K562 (cell line): ENCODE measurements around the gene PRKRIP1. TPM values are rescaled to one million over a fixed set of nuclear protein-coding genes. Genes with fewer than 3 reads are reported as not detected.
"Not testable (repeated sequence)": the region's sequence is repeated elsewhere in the genome, so short reads cannot be mapped to it uniquely, and the experiment has no call there.

Experiments
- CBX3 ChIP-seq, 2 experiments: IDR thresholded peaks; 1 replicate in 1 of 2; 2 replicates in 1 of 2; pipeline ENCODE4 v1.6.1; 2012; ENCODE audit warnings: inconsistent platforms in 2 of 2, low read length in 2 of 2, borderline replicate concordance in 1 of 2, control low read depth in 1 of 2
- CXXC5 ChIP-seq: fragments of 250-450 bp; sonication (Bioruptor Pico); IDR thresholded peaks from 2 replicates; pipeline ENCODE4 v1.8.0; 2022; ENCODE audit warnings: inconsistent platforms, mild to moderate bottlenecking, moderate library complexity
- ELF1 ChIP-seq: fragments of 200-800 bp; sonication (Bioruptor generic); IDR thresholded peaks from 2 replicates; pipeline ENCODE4 v1.6.1; 2016; ENCODE audit warnings: missing genetic modification characterization, missing compliant biosample characterization
- HMGN3 ChIP-seq: IDR thresholded peaks from 2 replicates; pipeline ENCODE4 v1.6.1; 2011; ENCODE audit warnings: borderline replicate concordance, low read depth, mild to moderate bottlenecking, mixed read lengths, low read length; ENCODE audit not compliant: insufficient read length; ENCODE audit errors: extremely low read depth
- JUN ChIP-seq, 2 experiments: sonication (generic) in 1 of 2; formaldehyde crosslinking in 1 of 2; IDR thresholded peaks; 2 replicates each; pipeline versions ENCODE4 v1.6.1 to v1.8.0; 2012 to 2022; ENCODE audit warnings: borderline replicate concordance in 2 of 2, mild to moderate bottlenecking in 2 of 2, improper control_type of control experiment in 1 of 2, low read depth in 1 of 2, low read length in 1 of 2, missing genetic modification reagents in 1 of 2
- LCOR ChIP-seq: sonication (generic); formaldehyde crosslinking; IDR thresholded peaks from 2 replicates; pipeline ENCODE4 v1.8.0; 2022; ENCODE audit warnings: mild to moderate bottlenecking, missing genetic modification reagents
- NFIC ChIP-seq: fragments of 450-650 bp; IDR thresholded peaks from 2 replicates; pipeline ENCODE4 v1.6.1; 2017; ENCODE audit warnings: mild to moderate bottlenecking, inconsistent platforms
- PHF20 ChIP-seq: fragments of 450-650 bp; IDR thresholded peaks from 2 replicates; pipeline ENCODE4 v1.6.1; 2018; ENCODE audit not compliant: partially characterized antibody
- SIX5 ChIP-seq, 2 experiments: IDR thresholded peaks; 2 replicates each; pipeline ENCODE4 v1.6.1; 2011; ENCODE audit warnings: low read length in 2 of 2, borderline replicate concordance in 1 of 2, low read depth in 1 of 2, mild to moderate bottlenecking in 1 of 2, moderate library complexity in 1 of 2; ENCODE audit not compliant: insufficient read depth in 1 of 2
- ZNF212 ChIP-seq: fragments of 450-650 bp; formaldehyde crosslinking; IDR thresholded peaks from 2 replicates; pipeline ENCODE4 v1.4.0; 2020; ENCODE audit warnings: mild to moderate bottlenecking
- ZNF395 ChIP-seq: fragments of 200-800 bp; sonication (Bioruptor generic); IDR thresholded peaks from 2 replicates; pipeline ENCODE4 v1.6.1; 2017; ENCODE audit warnings: missing genetic modification characterization, missing compliant biosample characterization
- polyA plus RNA-seq, 8 experiments: library from polyadenylated mRNA; depleted of rRNA in 4 of 8; stranded (reverse) in 5 of 8; unstranded in 3 of 8; fragments of >200 nt; fragmentation: Nextera tagmentation in 2 of 8; fragmentation: Illumina TruSeq in 1 of 8; extraction: Ambion mirVana in 2 of 8; extraction: Trizol in 1 of 8; gene quantifications; 2 replicates each; pipeline versions ENCODE4 v1.2.1 to v1.2.3, GENCODE V29; 2011 to 2014; ENCODE audit warnings: inconsistent platforms in 1 of 8, missing spikeins in 1 of 8
- total RNA-seq, 7 experiments: library from RNA; depleted of rRNA in 6 of 7; stranded (reverse); fragments of >200 nt in 6 of 7; fragmentation: Illumina TruSeq in 2 of 7; extraction: Trizol in 2 of 7; gene quantifications; 2 replicates each; pipeline versions ENCODE4 v1.2.1 to v1.2.3, GENCODE V29; 2011 to 2021; ENCODE audit warnings: low replicate concordance in 1 of 7
- TF ChIP-seq, protein P1 (sequence below), 3 experiments: fragments of 200-800 bp in 1 of 3; fragments of 250-450 bp in 1 of 3; fragments of 450-650 bp in 1 of 3; sonication (Bioruptor Pico) in 1 of 3; sonication (Bioruptor generic) in 1 of 3; formaldehyde crosslinking in 1 of 3; IDR thresholded peaks; 2 replicates each; pipeline versions ENCODE4 v1.6.1 to v1.8.0; 2016 to 2022; ENCODE audit warnings: mild to moderate bottlenecking in 2 of 3, missing genetic modification characterization in 2 of 3, missing compliant biosample characterization in 1 of 3, moderate library complexity in 1 of 3
- TF ChIP-seq, protein P2 (sequence below), 2 experiments: fragments of 450-650 bp in 1 of 2; IDR thresholded peaks; 2 replicates each; pipeline ENCODE4 v1.6.1; 2011 to 2017; ENCODE audit warnings: low read depth in 2 of 2, antibody characterized with exemption in 1 of 2, borderline replicate concordance in 1 of 2, low read length in 1 of 2, mild to moderate bottlenecking in 1 of 2, mixed read lengths in 1 of 2; ENCODE audit not compliant: control insufficient read depth in 1 of 2
- TF ChIP-seq, protein P3 (sequence below): conservative IDR thresholded peaks from 2 replicates; pipeline ENCODE4 v1.6.1; 2011; ENCODE audit warnings: low read depth, mild to moderate bottlenecking, low read length; ENCODE audit not compliant: control insufficient read depth

The PRKRIP1 gene
- total and polyA plus RNA-seq, 9 of the 15 experiments (the other 6 are each of a cell fraction or from before 2014, with no cell fraction given) = 14.9 to 52.1 (median 19.8) TPM

DNA sequence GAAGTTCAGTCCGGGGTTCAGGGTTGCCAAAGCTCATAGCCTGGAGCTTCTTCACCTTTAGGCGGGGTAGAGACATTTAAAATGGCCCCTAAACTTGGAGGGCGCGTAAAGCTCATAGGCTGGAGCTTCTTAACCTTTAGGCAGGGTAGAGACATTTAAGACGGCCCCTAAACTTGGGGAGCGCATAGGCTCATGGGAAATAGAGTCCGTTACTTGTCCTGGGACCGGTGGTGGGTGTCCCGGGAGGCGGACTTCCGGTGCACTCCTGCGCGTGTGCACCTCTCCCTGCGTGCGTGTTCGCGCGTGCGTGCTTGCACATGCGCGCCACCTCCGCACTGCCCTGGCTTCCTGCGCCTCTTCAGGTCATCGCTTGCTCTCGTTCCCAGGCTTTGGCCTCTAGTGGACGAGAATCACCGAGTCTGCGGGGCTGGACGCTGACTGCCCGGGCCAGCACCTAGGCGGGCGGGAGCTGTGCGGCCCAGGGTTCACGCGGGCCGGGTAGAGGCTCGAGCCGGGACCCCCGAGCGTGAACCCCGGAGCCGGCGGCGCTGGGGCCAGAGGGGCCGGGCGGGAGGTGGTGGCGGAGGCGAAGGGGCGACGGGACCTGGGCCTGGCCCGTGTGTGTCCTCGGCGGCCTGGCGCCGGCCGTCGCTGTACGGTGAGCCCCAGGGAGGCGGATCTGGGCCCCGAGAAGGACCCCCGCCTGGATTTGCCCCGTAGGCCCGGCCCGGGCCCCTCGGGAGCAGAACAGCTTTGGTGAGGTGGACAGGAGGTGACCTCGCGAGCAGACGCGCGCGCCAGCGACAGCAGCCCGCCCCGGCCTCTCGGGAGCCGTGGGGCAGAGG is 32.4 kb upstream of the PRKRIP1 start (continued):
- TF ChIP-seq, protein P1, sequence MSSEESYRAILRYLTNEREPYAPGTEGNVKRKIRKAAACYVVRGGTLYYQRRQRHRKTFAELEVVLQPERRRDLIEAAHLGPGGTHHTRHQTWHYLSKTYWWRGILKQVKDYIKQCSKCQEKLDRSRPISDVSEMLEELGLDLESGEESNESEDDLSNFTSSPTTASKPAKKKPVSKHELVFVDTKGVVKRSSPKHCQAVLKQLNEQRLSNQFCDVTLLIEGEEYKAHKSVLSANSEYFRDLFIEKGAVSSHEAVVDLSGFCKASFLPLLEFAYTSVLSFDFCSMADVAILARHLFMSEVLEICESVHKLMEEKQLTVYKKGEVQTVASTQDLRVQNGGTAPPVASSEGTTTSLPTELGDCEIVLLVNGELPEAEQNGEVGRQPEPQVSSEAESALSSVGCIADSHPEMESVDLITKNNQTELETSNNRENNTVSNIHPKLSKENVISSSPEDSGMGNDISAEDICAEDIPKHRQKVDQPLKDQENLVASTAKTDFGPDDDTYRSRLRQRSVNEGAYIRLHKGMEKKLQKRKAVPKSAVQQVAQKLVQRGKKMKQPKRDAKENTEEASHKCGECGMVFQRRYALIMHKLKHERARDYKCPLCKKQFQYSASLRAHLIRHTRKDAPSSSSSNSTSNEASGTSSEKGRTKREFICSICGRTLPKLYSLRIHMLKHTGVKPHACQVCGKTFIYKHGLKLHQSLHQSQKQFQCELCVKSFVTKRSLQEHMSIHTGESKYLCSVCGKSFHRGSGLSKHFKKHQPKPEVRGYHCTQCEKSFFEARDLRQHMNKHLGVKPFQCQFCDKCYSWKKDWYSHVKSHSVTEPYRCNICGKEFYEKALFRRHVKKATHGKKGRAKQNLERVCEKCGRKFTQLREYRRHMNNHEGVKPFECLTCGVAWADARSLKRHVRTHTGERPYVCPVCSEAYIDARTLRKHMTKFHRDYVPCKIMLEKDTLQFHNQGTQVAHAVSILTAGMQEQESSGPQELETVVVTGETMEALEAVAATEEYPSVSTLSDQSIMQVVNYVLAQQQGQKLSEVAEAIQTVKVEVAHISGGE (CRISPR knock-in tag; IDR thresholded peaks at IDR 0.05) = peak in 2 of 3 experiments; percentile 62 to 89; a peak in 3 of 6 replicates
- TF ChIP-seq LCOR (peak; percentile 81), JUN (IDR thresholded peaks at IDR 0.05; ENCODE audit: borderline replicate concordance, low read depth, low read length) (peak; percentile 6; the same call in 1 of the 2 replicates), ZNF395 (CRISPR knock-in tag) (peak; percentile 57; the same call in 1 of the 2 replicates), NFIC (peak; percentile 12; the same call in 1 of the 2 replicates), CXXC5 (CRISPR knock-in tag) (peak; percentile 91), SIX5 (IDR thresholded peaks at IDR 0.05; ENCODE audit: borderline replicate concordance in 1 of 2, insufficient read depth in 1 of 2, low read depth in 1 of 2, low read length in 2 of 2) (peak; percentile 51 to 68; a peak in 2 of 4 replicates), HMGN3 (peak; percentile 17), ZNF212 (CRISPR knock-in tag) (0 out of 2 replicates have a peak, but pooled peaks have one; percentile 22), CBX3 (IDR thresholded peaks at IDR 0.05; ENCODE audit: borderline replicate concordance in 1 of 2, low read length in 2 of 2) (peak in 1 of 2 experiments; percentile 38; a peak in 1 of 3 replicates), ELF1 (tag) (peak; percentile 89), PHF20 (peak; percentile 29)
- TF ChIP-seq JUN (CRISPR knock-in tag; IDR thresholded peaks at IDR 0.05; ENCODE audit: borderline replicate concordance) = not testable (repeated sequence)
- TF ChIP-seq, protein P2, sequence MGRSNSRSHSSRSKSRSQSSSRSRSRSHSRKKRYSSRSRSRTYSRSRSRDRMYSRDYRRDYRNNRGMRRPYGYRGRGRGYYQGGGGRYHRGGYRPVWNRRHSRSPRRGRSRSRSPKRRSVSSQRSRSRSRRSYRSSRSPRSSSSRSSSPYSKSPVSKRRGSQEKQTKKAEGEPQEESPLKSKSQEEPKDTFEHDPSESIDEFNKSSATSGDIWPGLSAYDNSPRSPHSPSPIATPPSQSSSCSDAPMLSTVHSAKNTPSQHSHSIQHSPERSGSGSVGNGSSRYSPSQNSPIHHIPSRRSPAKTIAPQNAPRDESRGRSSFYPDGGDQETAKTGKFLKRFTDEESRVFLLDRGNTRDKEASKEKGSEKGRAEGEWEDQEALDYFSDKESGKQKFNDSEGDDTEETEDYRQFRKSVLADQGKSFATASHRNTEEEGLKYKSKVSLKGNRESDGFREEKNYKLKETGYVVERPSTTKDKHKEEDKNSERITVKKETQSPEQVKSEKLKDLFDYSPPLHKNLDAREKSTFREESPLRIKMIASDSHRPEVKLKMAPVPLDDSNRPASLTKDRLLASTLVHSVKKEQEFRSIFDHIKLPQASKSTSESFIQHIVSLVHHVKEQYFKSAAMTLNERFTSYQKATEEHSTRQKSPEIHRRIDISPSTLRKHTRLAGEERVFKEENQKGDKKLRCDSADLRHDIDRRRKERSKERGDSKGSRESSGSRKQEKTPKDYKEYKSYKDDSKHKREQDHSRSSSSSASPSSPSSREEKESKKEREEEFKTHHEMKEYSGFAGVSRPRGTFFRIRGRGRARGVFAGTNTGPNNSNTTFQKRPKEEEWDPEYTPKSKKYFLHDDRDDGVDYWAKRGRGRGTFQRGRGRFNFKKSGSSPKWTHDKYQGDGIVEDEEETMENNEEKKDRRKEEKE (IDR thresholded peaks at IDR 0.05; ENCODE audit: borderline replicate concordance in 1 of 2, control insufficient read depth in 1 of 2, low read depth in 2 of 2, low read length in 1 of 2) = peak in 1 of 2 experiments; percentile 82; a peak in 1 of 4 replicates
- TF ChIP-seq, protein P3, sequence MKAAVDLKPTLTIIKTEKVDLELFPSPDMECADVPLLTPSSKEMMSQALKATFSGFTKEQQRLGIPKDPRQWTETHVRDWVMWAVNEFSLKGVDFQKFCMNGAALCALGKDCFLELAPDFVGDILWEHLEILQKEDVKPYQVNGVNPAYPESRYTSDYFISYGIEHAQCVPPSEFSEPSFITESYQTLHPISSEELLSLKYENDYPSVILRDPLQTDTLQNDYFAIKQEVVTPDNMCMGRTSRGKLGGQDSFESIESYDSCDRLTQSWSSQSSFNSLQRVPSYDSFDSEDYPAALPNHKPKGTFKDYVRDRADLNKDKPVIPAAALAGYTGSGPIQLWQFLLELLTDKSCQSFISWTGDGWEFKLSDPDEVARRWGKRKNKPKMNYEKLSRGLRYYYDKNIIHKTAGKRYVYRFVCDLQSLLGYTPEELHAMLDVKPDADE = peak; percentile 81
